Activated CD8-positive, alpha-beta T cell treated with anti-CD3 and anti-CD28 coated beads for 36 hours (primary cell): ENCODE measurements around the gene HDX. TPM values are rescaled to one million over a fixed set of nuclear protein-coding genes. Genes with fewer than 3 reads are reported as not detected.
"Not testable (repeated sequence)": the region's sequence is repeated elsewhere in the genome, so short reads cannot be mapped to it uniquely, and the experiment has no call there.

ENCODE experiments used
- ATAC-seq: fragments of 200-7000 bp; cut with Tn5 transposase; one replicate; pipeline ENCODE4 v1.10.0; 2021; ENCODE audit warnings: mild to moderate bottlenecking, moderate library complexity
- CTCF ChIA-PET: fragments of 350-600 bp; sonication (Branson Sonifier 250); formaldehyde crosslinking; loops from one replicate; lab custom pipeline; 2021; ENCODE audit warnings: antibody characterized with exemption; lab: Charles Lee
- POLR2A ChIA-PET: fragments of 350-600 bp; sonication (Branson Sonifier 250); formaldehyde crosslinking; loops from one replicate; lab custom pipeline; 2021; ENCODE audit warnings: antibody characterized with exemption; lab: Charles Lee
- DNase-seq: peaks from one replicate; pipeline ENCODE4 v3.0.0-alpha.2; 2020
- H3K27ac Mint-ChIP-seq: one replicate; pipeline ENCODE4 v1.8.0; 2021; ENCODE audit warnings: mild to moderate bottlenecking, mixed read lengths
- H3K27me3 Mint-ChIP-seq: one replicate; pipeline ENCODE4 v1.8.0; 2021; ENCODE audit warnings: mixed read lengths
- H3K36me3 Mint-ChIP-seq: one replicate; pipeline ENCODE4 v1.8.0; 2021; ENCODE audit warnings: low read depth, mixed read lengths
- H3K4me1 Mint-ChIP-seq: one replicate; pipeline ENCODE4 v1.8.0; 2021; ENCODE audit warnings: low read depth, mixed read lengths
- H3K4me3 Mint-ChIP-seq: one replicate; pipeline ENCODE4 v1.8.0; 2021; ENCODE audit warnings: mild to moderate bottlenecking, moderate library complexity, mixed read lengths
- H3K9me3 Mint-ChIP-seq: one replicate; pipeline ENCODE4 v1.8.0; 2021; ENCODE audit warnings: mixed read lengths
- intact Hi-C: fragments of 100-400 bp; cut with micrococcal nuclease; formaldehyde crosslinking; loops from one replicate; pipeline ENCODE4 v1.10.0; 2022
- total RNA-seq, 2 experiments: library from RNA; stranded (reverse); gene quantifications; one replicate each; pipeline ENCODE4 v1.2.3, GENCODE V29; 2021
- TF ChIP-seq, protein P1 (sequence below): fragments of 200-600 bp; IDR thresholded peaks from one replicate; pipeline ENCODE4 v1.8.0; 2022; ENCODE audit warnings: antibody characterized with exemption, mild to moderate bottlenecking

HDX gene
- total RNA-seq, 2 experiments from 2014 or later, result 0.76 to 1.2 TPM

DNA sequence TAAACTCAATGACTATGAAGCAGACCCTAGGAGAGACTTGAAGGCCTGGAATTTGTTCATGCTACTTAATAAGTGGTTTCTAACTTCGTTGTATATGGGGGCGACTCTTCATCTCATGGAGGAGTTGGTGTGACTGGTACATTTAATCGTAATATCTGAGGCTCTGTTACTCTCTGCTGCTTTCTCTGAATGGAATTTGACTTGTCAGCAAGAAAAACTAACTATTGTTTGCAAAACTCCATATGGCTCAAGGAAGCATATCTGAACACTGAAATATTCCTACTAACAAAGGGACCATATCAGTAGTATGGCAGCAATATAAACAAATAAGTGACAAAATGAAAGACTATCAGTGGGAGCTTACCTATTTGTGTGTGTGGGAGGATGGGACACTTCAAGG is 182.2 kb downstream of the HDX start:
- intact Hi-C loops, result no loop called here
- POLR2A ChIA-PET, result no interaction called here
- H3K4me3 Mint-ChIP-seq, result no peak overlapping the region
- no peaks in the 10 kb centered on the region for H3K4me1 Mint-ChIP-seq
- H3K27ac Mint-ChIP-seq, result no peak overlapping the region
- peaks cover 3% of the 10 kb centered on the region for H3K9me3 Mint-ChIP-seq
- no peaks in the 10 kb centered on the region for H3K27me3 Mint-ChIP-seq
- CTCF ChIA-PET, result no interaction called here
- ATAC-seq, result no peak
- DNase-seq, result no peak
- TF ChIP-seq, protein P1, sequence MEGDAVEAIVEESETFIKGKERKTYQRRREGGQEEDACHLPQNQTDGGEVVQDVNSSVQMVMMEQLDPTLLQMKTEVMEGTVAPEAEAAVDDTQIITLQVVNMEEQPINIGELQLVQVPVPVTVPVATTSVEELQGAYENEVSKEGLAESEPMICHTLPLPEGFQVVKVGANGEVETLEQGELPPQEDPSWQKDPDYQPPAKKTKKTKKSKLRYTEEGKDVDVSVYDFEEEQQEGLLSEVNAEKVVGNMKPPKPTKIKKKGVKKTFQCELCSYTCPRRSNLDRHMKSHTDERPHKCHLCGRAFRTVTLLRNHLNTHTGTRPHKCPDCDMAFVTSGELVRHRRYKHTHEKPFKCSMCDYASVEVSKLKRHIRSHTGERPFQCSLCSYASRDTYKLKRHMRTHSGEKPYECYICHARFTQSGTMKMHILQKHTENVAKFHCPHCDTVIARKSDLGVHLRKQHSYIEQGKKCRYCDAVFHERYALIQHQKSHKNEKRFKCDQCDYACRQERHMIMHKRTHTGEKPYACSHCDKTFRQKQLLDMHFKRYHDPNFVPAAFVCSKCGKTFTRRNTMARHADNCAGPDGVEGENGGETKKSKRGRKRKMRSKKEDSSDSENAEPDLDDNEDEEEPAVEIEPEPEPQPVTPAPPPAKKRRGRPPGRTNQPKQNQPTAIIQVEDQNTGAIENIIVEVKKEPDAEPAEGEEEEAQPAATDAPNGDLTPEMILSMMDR, result no peak
- no peaks in the 10 kb centered on the region for H3K36me3 Mint-ChIP-seq

DNA sequence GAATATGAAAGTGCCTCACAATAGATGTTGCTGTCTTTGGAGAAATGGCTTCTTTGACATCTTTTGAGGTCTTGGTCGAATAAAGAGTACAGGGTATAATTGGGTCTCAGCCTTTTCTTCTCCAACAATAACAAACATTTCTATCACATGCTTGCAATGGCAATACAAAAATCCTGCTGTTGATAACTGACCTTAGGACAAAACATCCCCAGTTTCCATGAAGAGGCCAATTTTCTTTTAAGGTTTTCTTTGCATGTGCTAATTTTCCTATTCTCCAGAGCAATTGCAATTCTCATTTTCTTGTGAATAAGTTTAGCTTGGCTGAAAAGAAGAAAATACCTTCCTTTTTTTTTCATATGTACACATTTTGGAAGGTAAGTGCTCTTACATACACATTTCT is 183.6 kb downstream of the HDX start:
- CTCF ChIA-PET, result no interaction called here
- Mint-ChIP-seq H3K36me3 (no peaks in the 10 kb centered on the region), H3K27me3 (no peaks in the 10 kb centered on the region), H3K27ac (no peak overlapping the region), H3K4me1 (no peaks in the 10 kb centered on the region), H3K9me3 (peaks cover 3% of the 10 kb centered on the region), H3K4me3 (no peak overlapping the region)
- TF ChIP-seq, protein P1, result no peak
- DNase-seq (no peak), ATAC-seq (no peak)
- POLR2A ChIA-PET, result no interaction called here
- intact Hi-C loops, result no loop called here

DNA sequence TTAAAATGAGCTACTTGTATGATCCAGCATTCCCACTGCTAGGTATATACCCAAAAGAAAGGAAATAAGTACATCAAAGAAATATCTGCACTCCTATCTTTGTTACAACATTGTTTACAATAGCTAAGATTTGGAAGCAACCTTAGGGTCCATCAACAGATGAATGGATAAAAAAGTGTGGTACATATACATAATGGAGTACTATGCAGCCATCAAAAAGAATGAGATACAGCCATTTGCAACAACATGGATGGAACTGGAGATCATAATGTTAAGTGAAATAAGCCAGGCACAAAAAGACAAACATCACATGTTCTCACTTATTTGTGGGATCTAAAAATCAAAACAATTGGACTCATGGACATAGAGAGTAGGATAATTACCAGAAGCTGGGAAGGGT is 186.3 kb downstream of the HDX start:
- intact Hi-C loops, POLR2A ChIA-PET, H3K27ac Mint-ChIP-seq, H3K4me1 Mint-ChIP-seq, H3K36me3 Mint-ChIP-seq, H3K9me3 Mint-ChIP-seq, CTCF ChIA-PET, H3K4me3 Mint-ChIP-seq, DNase-seq, ATAC-seq, H3K27me3 Mint-ChIP-seq: not testable (repeated sequence)
